ENCODE measurements around the gene AIMP1.
"Not testable (repeated sequence)": the region's sequence is repeated elsewhere in the genome, so short reads cannot be mapped to it uniquely, and the experiment has no call there.

Gene AIMP1

DNA sequence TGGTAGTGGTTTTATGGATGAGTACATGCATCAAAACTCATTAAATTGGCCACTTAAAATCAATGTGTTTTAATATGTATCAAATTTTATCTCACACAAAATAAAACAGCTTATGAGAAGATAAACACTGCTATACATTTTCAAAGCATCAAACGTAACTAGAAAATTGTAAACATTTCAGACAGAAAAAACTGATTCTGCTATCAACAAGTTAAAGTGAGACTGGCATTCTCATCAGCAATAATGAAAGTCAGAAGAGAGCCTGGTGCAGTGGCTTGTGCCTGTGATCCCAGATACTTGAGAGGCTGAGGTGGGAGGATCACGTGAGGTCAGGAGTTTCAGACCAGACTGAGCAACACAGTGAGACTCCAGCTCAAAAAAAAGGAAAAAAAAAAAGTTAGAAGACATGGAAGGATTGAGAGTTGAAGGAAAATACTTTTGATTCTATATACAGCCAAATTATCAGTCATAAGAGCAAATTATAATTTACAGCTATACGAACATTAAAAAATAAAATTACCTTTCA lies 3.3 kb upstream of the AIMP1 start:
- DNase-seq: no peak

- no peak for DNase-seq
Measured at GRCh38 chr4:106314960-106315359, 1.4 kb upstream of the AIMP1 start.

- DNase-seq: no peak
Measured at GRCh38 chr4:106315476-106315967, 828 bp upstream of the AIMP1 start.

DNA sequence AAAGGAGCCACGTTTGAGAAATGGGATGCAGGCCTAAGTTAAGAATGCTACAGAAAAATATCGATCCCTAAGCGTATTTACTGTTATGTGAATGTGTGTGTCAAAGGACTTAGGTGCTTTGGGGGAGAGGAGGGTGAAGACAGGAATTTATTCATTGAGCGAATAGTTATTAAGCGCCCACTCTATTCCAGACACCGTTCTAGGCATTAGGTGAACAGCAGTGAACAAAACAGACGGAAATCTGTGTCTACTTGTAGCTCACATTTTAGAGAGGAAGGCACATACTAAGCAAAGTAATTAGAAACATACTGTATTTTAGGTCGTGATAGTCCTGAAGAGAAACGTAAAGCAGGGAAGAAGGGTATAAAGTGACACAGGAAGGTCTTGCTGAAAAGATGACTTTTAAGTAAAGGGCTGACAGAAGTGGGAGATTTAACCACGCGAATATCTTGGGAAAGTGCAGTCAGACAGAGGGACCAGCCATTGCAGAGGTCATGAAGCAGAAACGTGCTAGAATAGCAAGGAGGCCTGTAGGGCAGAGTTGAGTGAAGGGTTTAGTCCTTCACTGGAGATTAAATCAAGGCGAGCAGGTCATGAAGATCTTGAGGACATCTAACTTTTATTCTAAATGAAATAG lies 541 bp downstream of the AIMP1 start:
- peak; percentile 40 for DNase-seq

- no peak for DNase-seq
Measured at GRCh38 chr4:106317815-106318214, 1.5 kb downstream of the AIMP1 start.

GRCh38 chr4:106318511-106318910 lies 2.2 kb downstream of the AIMP1 start:
- no peak for DNase-seq

DNA sequence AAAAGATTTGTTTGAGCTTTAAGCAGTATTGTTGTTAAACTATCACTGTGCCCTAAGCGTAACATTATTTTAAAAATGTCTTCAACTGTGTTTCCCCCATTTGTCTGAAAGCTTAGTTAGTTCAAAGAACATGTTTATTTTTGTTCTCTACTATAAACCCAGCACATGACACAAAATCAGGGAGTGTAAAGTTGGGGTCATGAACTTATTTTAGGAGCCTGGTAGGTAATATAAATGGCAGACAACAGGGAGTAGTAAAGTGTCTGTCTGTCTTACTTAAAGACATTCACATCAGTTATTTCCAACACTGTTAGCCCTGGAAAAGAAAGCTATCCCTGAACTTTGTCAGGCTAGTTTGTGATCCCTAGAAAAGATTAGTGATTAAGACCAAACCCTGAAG lies 3.9 kb downstream of the AIMP1 start:
- no peak for DNase-seq

- not testable (repeated sequence) for DNase-seq
Measured at GRCh38 chr4:106321168-106321567, 4.8 kb downstream of the AIMP1 start.

- DNase-seq: not testable (repeated sequence)
Measured at GRCh38 chr4:106321814-106322213, 5.5 kb downstream of the AIMP1 start.

DNA sequence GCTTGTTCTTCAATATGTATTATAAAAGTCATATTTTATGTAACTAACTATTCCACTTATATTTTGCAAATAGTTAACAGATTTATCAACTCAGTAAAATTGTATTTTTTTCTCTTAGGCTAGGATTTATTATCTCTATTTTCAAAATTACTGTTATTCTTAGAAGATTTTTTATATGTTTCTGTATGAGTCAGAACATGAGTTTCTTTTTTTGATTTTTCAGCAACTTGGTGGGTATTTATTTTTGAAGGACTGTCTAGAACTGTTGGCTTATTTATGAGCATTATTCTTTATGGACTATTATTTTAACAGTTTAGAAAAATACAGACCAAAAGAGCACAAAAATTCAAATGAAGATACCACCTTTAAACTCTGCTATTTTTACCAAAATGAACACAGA lies 6.8 kb downstream of the AIMP1 start:
- no peak for DNase-seq

DNA sequence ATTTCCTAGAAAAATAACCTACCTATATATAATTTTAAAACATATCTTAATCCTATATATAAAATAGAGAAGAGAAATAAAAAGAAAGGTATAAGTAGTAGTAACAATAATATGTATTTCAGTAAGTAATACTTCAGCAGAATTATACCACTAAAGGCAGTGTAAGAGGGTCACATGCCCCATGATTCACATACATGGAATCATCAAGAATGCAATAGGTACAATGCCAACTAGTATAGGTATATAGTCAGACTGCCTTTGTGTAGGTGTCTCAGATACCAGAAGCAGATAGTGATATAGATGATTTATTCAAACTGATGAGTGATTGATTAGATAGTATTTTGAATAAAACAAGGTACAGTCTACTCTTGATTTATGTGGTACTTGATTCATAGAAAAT lies 9.4 kb downstream of the AIMP1 start:
- no peak for DNase-seq

DNA sequence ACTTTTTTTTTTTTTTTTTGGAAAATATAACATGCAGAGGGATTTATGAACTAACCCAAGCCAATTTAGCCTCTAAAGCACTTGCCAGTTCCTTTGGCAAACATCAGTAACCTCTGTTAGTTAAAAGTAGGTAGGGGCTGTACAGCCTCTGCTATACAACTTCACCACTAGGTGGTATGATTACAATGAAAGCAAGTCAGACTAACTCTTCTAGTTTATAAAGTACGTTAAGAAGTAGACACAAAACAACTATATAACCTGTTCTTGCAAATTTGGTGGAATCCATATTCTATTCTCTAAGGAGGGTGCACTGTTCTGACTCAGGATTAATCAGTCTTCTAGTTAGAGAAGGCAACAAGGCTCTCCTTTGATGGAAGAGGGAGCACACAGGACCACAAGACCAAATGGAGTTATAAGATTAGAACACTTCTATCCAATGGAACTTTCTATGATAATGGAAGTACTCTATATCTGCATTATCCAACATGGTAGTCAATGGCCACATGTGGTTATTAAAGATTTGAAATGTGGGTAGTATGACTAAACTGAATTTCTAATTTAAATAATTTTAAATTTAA lies 12.8 kb downstream of the AIMP1 start:
- no peak for DNase-seq

DNA sequence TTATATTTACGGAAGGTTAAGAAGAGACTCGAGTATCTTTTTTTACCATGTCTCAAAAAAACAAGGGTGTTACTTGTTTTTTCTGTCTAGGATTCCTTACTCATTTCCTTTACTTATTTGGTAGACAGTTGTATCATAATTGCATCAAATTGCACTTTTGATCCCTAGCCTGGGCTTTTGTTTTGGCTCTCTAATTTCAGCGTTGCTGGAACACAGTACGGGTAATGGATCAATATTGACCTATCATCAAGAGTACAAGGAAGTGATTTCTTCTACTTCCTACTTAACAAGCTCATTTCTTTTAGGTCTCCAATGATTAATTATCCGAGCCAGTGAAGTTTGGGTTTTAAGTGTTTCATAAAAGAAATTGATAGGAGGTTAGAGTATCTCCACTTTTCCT lies 16.8 kb downstream of the AIMP1 start:
- DNase-seq: no peak

DNA sequence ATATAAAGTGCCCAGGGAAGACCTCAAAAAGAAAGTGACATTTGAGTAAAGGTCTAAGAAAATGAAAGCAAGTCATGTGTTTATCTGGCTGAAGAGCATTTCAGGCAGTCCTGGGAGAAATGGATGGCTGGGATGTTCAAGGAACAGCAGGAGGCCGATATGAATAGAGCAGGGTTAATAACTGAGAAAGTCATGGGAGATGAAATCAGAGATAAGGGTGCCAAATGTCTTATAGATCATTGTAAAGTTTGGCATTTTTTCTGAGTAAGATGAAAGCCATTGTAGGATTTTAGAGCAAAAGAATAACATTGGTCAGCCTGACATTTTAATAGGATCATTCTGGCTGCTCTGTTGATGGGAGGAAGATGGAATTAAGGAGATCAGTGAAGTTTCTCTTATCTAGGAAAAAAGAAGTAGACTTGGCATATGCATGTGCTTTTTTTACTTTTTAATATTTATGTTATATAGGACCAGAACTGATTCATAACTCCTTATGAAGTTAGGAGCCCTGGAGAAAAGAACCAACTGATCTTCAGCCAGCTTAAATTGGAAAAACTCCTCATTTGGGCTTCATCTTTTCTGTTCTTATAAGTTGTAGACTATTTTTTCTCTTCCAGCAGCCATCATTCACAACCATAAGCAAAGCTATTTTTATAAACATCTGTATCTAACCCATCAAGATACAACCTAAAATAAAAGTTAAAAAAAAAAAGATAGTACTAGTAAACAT lies 18.6 kb downstream of the AIMP1 start:
- no peak for DNase-seq

DNA sequence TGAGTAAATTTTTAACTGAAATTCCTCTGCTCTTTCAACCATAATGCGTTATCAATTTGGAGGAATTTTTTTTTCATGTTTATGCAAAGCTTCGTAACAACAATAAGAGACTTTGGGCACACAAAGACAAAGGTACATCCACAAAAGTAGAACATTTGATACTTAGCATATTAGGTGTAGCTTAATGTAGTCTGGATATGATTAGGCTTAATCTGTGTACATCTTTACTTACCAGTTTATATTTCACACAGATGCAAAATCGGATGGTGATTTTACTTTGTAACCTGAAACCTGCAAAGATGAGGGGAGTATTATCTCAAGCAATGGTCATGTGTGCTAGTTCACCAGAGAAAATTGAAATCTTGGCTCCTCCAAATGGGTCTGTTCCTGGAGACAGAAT lies 20.3 kb downstream of the AIMP1 start:
- no peak for DNase-seq

DNA sequence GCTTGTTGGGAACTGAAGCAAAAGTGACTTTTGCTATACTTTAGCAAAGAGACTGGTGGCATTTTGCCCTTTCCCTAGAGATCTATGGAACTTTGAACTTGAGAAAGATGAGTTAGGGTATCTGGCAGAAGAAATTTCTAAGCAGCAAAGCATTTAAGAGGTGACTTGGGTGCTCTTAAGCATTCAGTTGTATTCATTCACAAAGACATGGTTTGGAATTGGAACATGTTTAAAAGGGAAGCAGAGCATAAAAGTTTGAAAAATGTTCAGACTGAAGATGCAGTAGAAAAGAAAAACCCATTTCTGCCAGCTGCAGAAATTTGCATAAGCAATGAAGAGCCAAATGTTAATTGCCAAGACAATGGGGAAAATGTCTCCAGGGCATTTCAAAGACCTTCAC lies 21.6 kb downstream of the AIMP1 start:
- DNase-seq: no peak

- DNase-seq: no peak
Measured at GRCh38 chr4:106338671-106339070, 22.3 kb downstream of the AIMP1 start.

- DNase-seq: no peak
Measured at GRCh38 chr4:106339431-106339830, 23.1 kb downstream of the AIMP1 start.

DNA sequence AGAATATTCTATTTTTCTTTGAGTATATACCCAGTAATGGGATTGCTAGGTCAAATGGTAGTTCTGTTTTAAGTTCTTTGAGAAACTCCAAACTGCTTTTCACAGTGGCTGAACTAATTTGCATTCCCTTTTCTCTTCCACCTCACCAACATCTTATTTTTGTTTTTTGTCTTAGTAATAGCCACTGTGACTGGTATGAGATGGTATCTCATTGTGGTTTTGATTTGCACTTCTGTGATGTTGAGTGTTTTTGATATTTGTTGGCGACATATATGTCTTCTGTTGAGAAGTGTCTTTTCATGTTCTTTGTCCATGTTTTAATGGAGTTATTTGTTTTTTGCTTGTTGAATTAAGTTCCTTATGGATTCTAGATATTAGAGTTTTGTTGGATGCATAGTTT lies 24.4 kb downstream of the AIMP1 start:
- no peak for DNase-seq

DNA sequence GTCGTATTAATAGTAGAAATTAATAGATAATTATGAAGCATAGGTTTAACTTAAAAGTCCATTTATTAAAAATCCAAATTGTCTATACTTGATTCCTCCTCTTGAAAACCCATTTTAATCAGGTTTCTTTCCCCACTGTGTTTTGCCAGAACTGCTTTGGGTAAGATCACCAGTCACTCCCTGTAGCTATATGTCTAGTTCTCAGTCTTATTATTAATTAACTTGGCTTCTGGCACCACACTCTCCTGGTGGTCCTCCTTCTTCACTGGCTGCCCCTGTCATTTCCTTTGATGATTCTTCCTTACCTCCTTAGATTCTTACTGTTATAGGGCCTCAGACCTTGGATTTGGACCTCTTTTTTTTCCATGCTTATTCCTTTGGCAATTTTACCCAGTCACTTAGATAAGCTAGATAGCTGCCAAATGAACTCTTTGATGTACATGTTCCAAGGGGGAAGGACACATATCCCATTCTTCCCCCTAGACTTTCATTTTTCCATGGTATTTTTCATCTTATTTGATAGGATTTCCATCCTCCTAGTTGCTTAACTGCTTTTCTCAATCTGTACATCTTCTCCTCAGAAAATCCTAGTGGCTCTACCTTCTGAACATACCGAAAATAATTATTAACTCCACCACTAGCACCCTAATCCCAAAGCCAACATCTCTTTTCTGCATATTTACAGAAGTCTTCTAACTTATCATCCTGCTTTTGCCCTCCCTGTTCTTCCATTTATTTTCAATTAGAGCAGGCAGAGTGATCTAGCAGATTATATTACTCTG lies 27.7 kb downstream of the AIMP1 start:
- DNase-seq: no peak

DNA sequence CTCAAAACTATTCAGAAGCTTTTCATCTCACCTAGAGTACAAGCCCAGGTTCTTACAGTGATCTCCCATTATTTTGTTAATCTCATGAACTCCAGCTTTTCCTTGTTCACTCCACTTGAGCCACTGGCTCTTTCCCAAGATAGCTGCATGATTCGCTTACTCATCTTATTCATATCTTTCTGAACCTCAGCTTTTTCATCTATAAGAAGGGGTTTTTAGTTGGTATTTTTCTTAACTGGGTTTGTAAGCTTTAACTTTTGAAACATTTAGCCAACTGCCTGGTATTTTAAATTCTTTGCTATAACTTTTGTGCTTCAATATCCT lies 28.3 kb downstream of the AIMP1 start:
- no peak for DNase-seq

GRCh38 chr4:106347167-106347566 lies 30.8 kb downstream of the AIMP1 start:
- DNase-seq: no peak

GRCh38 chr4:106351016-106351415 lies 34.7 kb downstream of the AIMP1 start:
- no peak for DNase-seq

Data from right forelimb (tissue), 1 donor.